Thymus (tissue), 11 donors: ENCODE data around the gene DMD. TPM values are rescaled to one million over a fixed set of nuclear protein-coding genes. Genes with fewer than 3 reads are reported as not detected.
"Not testable (repeated sequence)": the region's sequence is repeated elsewhere in the genome, so short reads cannot be mapped to it uniquely, and the experiment has no call there.

Source experiments
- DNase-seq, 9 donors: peaks; one replicate each; pipeline ENCODE4 v3.0.0-alpha.2; 2013; ENCODE audit warnings: low spot score in 9 of 9, low read depth in 6 of 9, missing footprints in 1 of 9
- H3K27ac ChIP-seq, 2 donors: one replicate each; pipeline ENCODE4 v1.5.1; 2013; ENCODE audit warnings: control low read depth in 1 of 2, low read depth in 1 of 2, low read length in 1 of 2, mild to moderate bottlenecking in 1 of 2, moderate library complexity in 1 of 2
- H3K27me3 ChIP-seq, 2 donors: one replicate each; pipeline ENCODE4 v1.5.1; 2013; ENCODE audit warnings: low read length in 1 of 2; ENCODE audit not compliant: control insufficient read depth in 2 of 2, insufficient read depth in 1 of 2
- H3K36me3 ChIP-seq, 2 donors: one replicate each; pipeline ENCODE4 v1.5.1; 2013; ENCODE audit warnings: low read length in 1 of 2, mild to moderate bottlenecking in 1 of 2, moderate library complexity in 1 of 2; ENCODE audit not compliant: control insufficient read depth in 2 of 2, insufficient read depth in 2 of 2
- H3K4me1 ChIP-seq, 2 donors: one replicate each; pipeline ENCODE4 v1.5.1; 2013; ENCODE audit warnings: low read length in 2 of 2; ENCODE audit not compliant: control insufficient read depth in 2 of 2, insufficient read depth in 2 of 2
- H3K4me3 ChIP-seq, 2 donors: one replicate each; pipeline ENCODE4 v1.5.1; 2013; ENCODE audit warnings: low read length in 2 of 2, control low read depth in 1 of 2, mild to moderate bottlenecking in 1 of 2
- H3K9me3 ChIP-seq, 2 donors: one replicate each; pipeline ENCODE4 v1.5.1; 2013; ENCODE audit warnings: low read length in 1 of 2, mild to moderate bottlenecking in 1 of 2; ENCODE audit not compliant: control insufficient read depth in 2 of 2, insufficient read depth in 1 of 2
- WGBS: extraction: QIAGEN DNeasy Blood & Tissue Kit; methylation state at CpG from one replicate; pipeline ENCODE4 v1.1.7; 2013; 5-methylcytosine and 5-hydroxymethylcytosine counted together
- polyA plus RNA-seq: library from polyadenylated mRNA; stranded (reverse); fragments of 200-250 nt; gene quantifications from one replicate; pipeline ENCODE4 v1.2.3, GENCODE V29; 2013
- total RNA-seq: library from RNA; stranded (reverse); fragments of 120-200 nt; gene quantifications from one replicate; pipeline ENCODE4 v1.2.4, GENCODE V29; 2013
- donor health status: healthy.

The DMD gene
- total and polyA plus RNA-seq, 2 donors: 4.7 to 5.7 TPM

- H3K36me3 ChIP-seq: no peaks in the 10 kb centered on the region
- 84% methylated on average over 1 of the region's 1 CpG for WGBS
- no peaks in the 10 kb centered on the region for H3K27me3 ChIP-seq
- no peaks in the 10 kb centered on the region for H3K4me1 ChIP-seq
- DNase-seq: no peak
- H3K4me3 ChIP-seq: no peak overlapping the region
- H3K9me3 ChIP-seq: no peaks in the 10 kb centered on the region
- H3K27ac ChIP-seq: no peak overlapping the region
Measured at GRCh38 chrX:31500921-31501320, 1710.4 kb downstream of the DMD start.

GRCh38 chrX:31499109-31499508, 1712.2 kb downstream of the DMD start:
- WGBS: 71% methylated on average over 2 of the region's 2 CpGs
- no peaks in the 10 kb centered on the region for H3K27me3 ChIP-seq
- DNase-seq: no peak
- H3K36me3 ChIP-seq: no peaks in the 10 kb centered on the region
- H3K9me3 ChIP-seq: no peaks in the 10 kb centered on the region
- H3K4me1 ChIP-seq: no peaks in the 10 kb centered on the region
- no peak overlapping the region for H3K4me3 ChIP-seq
- no peak overlapping the region for H3K27ac ChIP-seq

GRCh38 chrX:31497086-31497485, 1714.3 kb downstream of the DMD start:
- no peak for DNase-seq
- Histone ChIP-seq H3K27ac (no peak overlapping the region), H3K27me3 (no peaks in the 10 kb centered on the region), H3K9me3 (no peaks in the 10 kb centered on the region), H3K36me3 (no peaks in the 10 kb centered on the region), H3K4me3 (no peak overlapping the region), H3K4me1 (no peaks in the 10 kb centered on the region)
- 87% methylated on average over 3 of the region's 3 CpGs for WGBS

GRCh38 chrX:31487951-31488350, 1723.4 kb downstream of the DMD start:
- no peaks in the 10 kb centered on the region for H3K9me3 ChIP-seq
- H3K27me3 ChIP-seq: no peaks in the 10 kb centered on the region
- no peak for DNase-seq
- no peaks in the 10 kb centered on the region for H3K36me3 ChIP-seq
- no peak overlapping the region for H3K4me3 ChIP-seq
- WGBS: 85% methylated on average over 3 of the region's 3 CpGs
- H3K27ac ChIP-seq: no peak overlapping the region
- no peaks in the 10 kb centered on the region for H3K4me1 ChIP-seq

- no peak overlapping the region for H3K4me3 ChIP-seq
- 95% methylated on average over 5 of the region's 5 CpGs for WGBS
Measured at GRCh38 chrX:31483336-31483735, 1728.0 kb downstream of the DMD start.

GRCh38 chrX:31480696-31481095, 1730.7 kb downstream of the DMD start:
- no peaks in the 10 kb centered on the region for H3K27me3 ChIP-seq
- 93% methylated on average over 4 of the region's 4 CpGs for WGBS
- H3K36me3 ChIP-seq: no peaks in the 10 kb centered on the region
- no peak for DNase-seq
- no peak overlapping the region for H3K27ac ChIP-seq
- no peaks in the 10 kb centered on the region for H3K4me1 ChIP-seq
- H3K9me3 ChIP-seq: no peaks in the 10 kb centered on the region
- H3K4me3 ChIP-seq: no peak overlapping the region

More at GRCh38 chrX:31483336-31483735, 1728.0 kb downstream of the DMD start:
- no peaks in the 10 kb centered on the region for H3K4me1 ChIP-seq
- H3K27me3 ChIP-seq: no peaks in the 10 kb centered on the region
- no peak overlapping the region for H3K27ac ChIP-seq
- DNase-seq: no peak
- H3K36me3 ChIP-seq: no peaks in the 10 kb centered on the region
- no peaks in the 10 kb centered on the region for H3K9me3 ChIP-seq

- Histone ChIP-seq H3K36me3 (no peaks in the 10 kb centered on the region), H3K4me3 (no peak overlapping the region), H3K4me1 (no peaks in the 10 kb centered on the region), H3K27me3 (no peaks in the 10 kb centered on the region), H3K27ac (no peak overlapping the region), H3K9me3 (no peaks in the 10 kb centered on the region)
- DNase-seq: no peak
- WGBS: 95% methylated on average over 11 of the region's 11 CpGs
Measured at GRCh38 chrX:31471229-31471628, 1740.1 kb downstream of the DMD start.

- WGBS: 97% methylated on average over 7 of the region's 7 CpGs
- H3K4me1 ChIP-seq, H3K27me3 ChIP-seq, H3K4me3 ChIP-seq, H3K9me3 ChIP-seq, DNase-seq, H3K36me3 ChIP-seq, H3K27ac ChIP-seq: not testable (repeated sequence)
Measured at GRCh38 chrX:31470753-31471152, 1740.6 kb downstream of the DMD start.

GRCh38 chrX:31464306-31464915, 1746.9 kb downstream of the DMD start:
- no peak for DNase-seq
- no peaks in the 10 kb centered on the region for H3K36me3 ChIP-seq
- 24% methylated on average over 4 of the region's 4 CpGs for WGBS
- H3K27me3 ChIP-seq: no peaks in the 10 kb centered on the region
- no peak overlapping the region for H3K27ac ChIP-seq
- no peak overlapping the region for H3K4me3 ChIP-seq
- no peaks in the 10 kb centered on the region for H3K4me1 ChIP-seq
- no peaks in the 10 kb centered on the region for H3K9me3 ChIP-seq

- Histone ChIP-seq H3K27me3 (no peaks in the 10 kb centered on the region), H3K27ac (no peak overlapping the region), H3K36me3 (no peaks in the 10 kb centered on the region), H3K9me3 (no peaks in the 10 kb centered on the region), H3K4me3 (no peak overlapping the region), H3K4me1 (no peaks in the 10 kb centered on the region)
- DNase-seq: no peak
Measured at GRCh38 chrX:31461266-31461665, 1750.1 kb downstream of the DMD start.
